Testis (tissue), 2 donors: ENCODE measurements around the gene CFAP97D2.

ENCODE experiments used
- CTCF ChIP-seq, 3 experiments: fragments of 450-650 bp in 2 of 3; fragments of 200-600 bp in 1 of 3; sonication (generic) in 1 of 3; IDR thresholded peaks; one replicate each; pipeline ENCODE4 v1.5.1; 2016 to 2019; ENCODE audit warnings: antibody characterized with exemption in 3 of 3, mild to moderate bottlenecking in 2 of 3, moderate library complexity in 1 of 3
- POLR2A ChIP-seq: fragments of 450-650 bp; IDR thresholded peaks from one replicate; pipeline ENCODE4 v1.6.1; 2017; ENCODE audit warnings: antibody characterized with exemption, mild to moderate bottlenecking, moderate library complexity

DNA sequence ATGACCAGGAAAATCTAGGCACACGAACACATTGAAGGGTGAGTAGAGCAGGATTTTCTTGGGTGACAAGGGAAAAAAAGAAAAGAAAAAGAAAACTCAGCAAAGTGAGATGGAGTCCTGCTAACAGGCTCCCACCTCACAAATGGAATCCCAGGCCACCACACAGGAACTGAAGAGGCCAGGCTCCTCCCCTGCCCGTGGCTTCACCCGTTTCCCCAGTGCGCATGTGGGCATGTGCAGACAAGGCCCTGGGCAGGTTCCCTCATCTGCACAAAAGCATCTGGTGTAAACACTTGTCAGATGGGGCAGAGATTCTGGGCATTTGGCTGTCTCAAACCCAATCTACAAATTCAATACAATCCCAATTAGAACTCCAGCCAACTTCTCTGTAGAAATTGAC is 24.5 kb downstream of the CFAP97D2 start:
- TF ChIP-seq CTCF (IDR thresholded peaks at IDR 0.05) (no peak), POLR2A (no peak)
